GM12891 (cell line): Measurements from ENCODE around the gene INO80C.

Experiments
- POLR2A ChIP-seq: IDR thresholded peaks from 2 replicates; pipeline ENCODE4 v1.6.1; 2011; ENCODE audit warnings: low read depth, low read length, control low read depth
- POLR2AphosphoS5 ChIP-seq: IDR thresholded peaks from 2 replicates; pipeline ENCODE4 v1.6.1; 2011; ENCODE audit warnings: low read depth, low read length, control low read depth

- TF ChIP-seq POLR2AphosphoS5: no peak
- TF ChIP-seq POLR2A: no peak
These were observed 14.1 kb upstream of the INO80C start for GRCh38 chr18:35511833-35512232.
